AG09319 (cell line): ENCODE measurements around the gene CLASRP.

Experiments used
- DNase-seq: peaks from one replicate; pipeline ENCODE4 v3.0.0-alpha.2; 2010; ENCODE audit warnings: low read depth; ENCODE audit errors: extremely low read depth
- CTCF ChIP-seq: IDR thresholded peaks from 2 replicates; pipeline ENCODE4 v1.5.1; 2011; ENCODE audit warnings: low read depth, mild to moderate bottlenecking, inconsistent platforms, low read length, moderate library complexity

Gene CLASRP

GRCh38 chr19:45079911-45080370 lies 41.1 kb downstream of the CLASRP start:
- DNase-seq = no peak
- no peak for TF ChIP-seq CTCF

- no peak for DNase-seq
- no peak for TF ChIP-seq CTCF
These were observed 43.3 kb downstream of the CLASRP start for GRCh38 chr19:45082170-45082569.

- TF ChIP-seq CTCF = no peak
- no peak for DNase-seq
These were observed 47.6 kb downstream of the CLASRP start for GRCh38 chr19:45086480-45086879.

GRCh38 chr19:45087531-45087930 lies 48.7 kb downstream of the CLASRP start:
- DNase-seq = no peak
- no peak for TF ChIP-seq CTCF

GRCh38 chr19:45090034-45090433 lies 51.2 kb downstream of the CLASRP start:
- DNase-seq = no peak
- TF ChIP-seq CTCF = no peak

GRCh38 chr19:45090606-45091005 lies 51.8 kb downstream of the CLASRP start:
- no peak for TF ChIP-seq CTCF
- no peak for DNase-seq

- peak; percentile 97 for DNase-seq
- TF ChIP-seq CTCF = no peak
These were observed 52.4 kb downstream of the CLASRP start for GRCh38 chr19:45091031-45091923.
